HL-60 (cell line): ENCODE data around the gene MACROD2.
"Not testable (repeated sequence)": the region's sequence is repeated elsewhere in the genome, so short reads cannot be mapped to it uniquely, and the experiment has no call there.

Experiments
- DNase-seq, 2 experiments: peaks; one replicate each; pipeline ENCODE4 v3.0.0-alpha.2; 2010 to 2020; ENCODE audit warnings: low read depth in 1 of 2, low spot score in 1 of 2
- H3K27ac ChIP-seq: fragments of 250-450 bp; sonication (Bioruptor Pico); replicated peaks from 2 replicates; pipeline ENCODE4 v1.5.1; 2020; ENCODE audit warnings: mild to moderate bottlenecking, moderate library complexity
- H3K27me3 ChIP-seq: fragments of 250-450 bp; sonication (Bioruptor Pico); 2 replicates; pipeline ENCODE4 v1.5.1; 2021; ENCODE audit warnings: mild to moderate bottlenecking, moderate library complexity; ENCODE audit not compliant: insufficient read depth, poor library complexity, severe bottlenecking
- H3K4me3 ChIP-seq: replicated peaks from 2 replicates; pipeline ENCODE4 v1.5.1; 2011; ENCODE audit warnings: mild to moderate bottlenecking, control low read depth, low read length; ENCODE audit not compliant: insufficient read depth
- CTCF ChIP-seq: IDR thresholded peaks from one replicate; pipeline ENCODE4 v1.5.1; 2011; ENCODE audit warnings: low read length, control low read depth, inconsistent platforms; ENCODE audit not compliant: insufficient read depth
- GABPA ChIP-seq: IDR thresholded peaks from 2 replicates; pipeline ENCODE4 v1.6.1; 2012; ENCODE audit warnings: low read depth
- POLR2AphosphoS5 ChIP-seq: IDR thresholded peaks from 2 replicates; pipeline ENCODE4 v1.6.1; 2012; ENCODE audit warnings: low read depth
- REST ChIP-seq: IDR thresholded peaks from 2 replicates; pipeline ENCODE4 v1.6.1; 2012; ENCODE audit warnings: low read depth; ENCODE audit not compliant: insufficient replicate concordance
- SPI1 ChIP-seq: IDR thresholded peaks from 2 replicates; pipeline ENCODE4 v1.6.1; 2012; ENCODE audit warnings: low read depth, mild to moderate bottlenecking, borderline replicate concordance

Gene MACROD2

DNA sequence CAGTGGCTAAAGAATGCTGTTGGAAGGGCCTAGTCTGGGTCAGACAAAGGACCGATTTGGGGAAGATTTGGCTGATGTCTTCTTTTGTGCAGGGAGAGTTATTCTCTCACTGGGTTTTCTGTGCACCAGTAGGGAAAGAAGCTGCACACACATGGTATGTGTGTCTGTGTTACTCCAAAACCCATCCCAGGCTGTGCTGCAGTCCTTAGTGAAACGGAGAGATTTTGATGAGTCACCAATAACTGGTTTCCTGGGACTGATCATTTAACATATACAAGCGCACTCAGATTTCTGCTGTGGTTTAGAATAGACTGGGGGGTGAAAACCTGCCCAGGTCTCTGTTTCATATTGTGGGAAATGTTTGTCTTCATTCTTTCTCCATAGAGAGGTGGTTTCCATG is 1528.1 kb downstream of the MACROD2 start:
- no peak overlapping the region for H3K4me3 ChIP-seq
- no peak for DNase-seq
- TF ChIP-seq REST (no peak), SPI1 (no peak), CTCF (no peak), POLR2AphosphoS5 (no peak), GABPA (no peak)
- no peaks in the 10 kb centered on the region for H3K27me3 ChIP-seq
- no peak overlapping the region for H3K27ac ChIP-seq

- TF ChIP-seq CTCF, result no peak
- TF ChIP-seq POLR2AphosphoS5, result no peak
- no peak for TF ChIP-seq REST
- TF ChIP-seq GABPA, result no peak
- no peak for TF ChIP-seq SPI1
- Histone ChIP-seq H3K27ac (no peak overlapping the region), H3K4me3 (no peak overlapping the region), H3K27me3 (no peaks in the 10 kb centered on the region)
- DNase-seq, result no peak
Measured at GRCh38 chr20:15528391-15529111, 1533.2 kb downstream of the MACROD2 start.

GRCh38 chr20:15535863-15536262 is 1540.5 kb downstream of the MACROD2 start:
- TF ChIP-seq SPI1 (no peak), POLR2AphosphoS5 (no peak), REST (no peak), GABPA (no peak), CTCF (no peak)
- no peak overlapping the region for H3K27ac ChIP-seq

DNA sequence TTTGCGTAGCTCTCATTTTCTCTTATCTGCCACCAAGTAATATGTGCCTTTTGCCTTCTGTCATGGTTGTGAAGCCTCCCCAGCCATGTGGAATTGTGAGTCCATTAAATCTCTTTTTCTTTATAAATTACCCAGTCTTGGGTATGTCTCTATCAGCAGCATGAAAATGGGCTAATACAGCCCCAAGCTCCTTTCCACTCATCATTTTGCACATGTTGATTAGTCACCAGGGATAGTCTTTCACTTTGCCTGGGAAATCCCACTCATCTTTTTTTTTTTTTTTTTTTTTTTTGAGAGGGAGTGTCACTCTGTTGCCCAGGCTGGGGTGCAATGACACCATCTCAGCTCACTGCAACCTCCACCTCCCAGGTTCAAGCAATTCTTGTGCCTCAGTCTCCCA is 1541.9 kb downstream of the MACROD2 start:
- not testable (repeated sequence) for H3K4me3 ChIP-seq, H3K27ac ChIP-seq, DNase-seq, H3K27me3 ChIP-seq

More at GRCh38 chr20:15535863-15536262, 1540.5 kb downstream of the MACROD2 start:
- Histone ChIP-seq H3K4me3 (no peak overlapping the region), H3K27me3 (no peaks in the 10 kb centered on the region)
- DNase-seq, result no peak
